MM.1S (cell line): ENCODE measurements around the gene CPA2.

Experiments used
- CTCF ChIP-seq: fragments of 300-600 bp; sonication (generic); IDR thresholded peaks from 2 replicates; pipeline ENCODE4 v1.5.1; 2016; ENCODE audit warnings: antibody characterized with exemption, low read length, mixed read lengths
- EZH2 ChIP-seq: fragments of 300-600 bp; sonication (generic); optimal IDR thresholded peaks from 2 replicates; pipeline ENCODE3; 2017; ENCODE audit warnings: low read depth, mild to moderate bottlenecking, antibody characterized with exemption, low read length, mixed read lengths

GRCh38 chr7:130273081-130273932, 6.6 kb downstream of the CPA2 start:
- TF ChIP-seq CTCF (no peak), EZH2 (no peak)
